Esophagus muscularis mucosa (tissue), 4 donors: ENCODE measurements around the gene FZD2.

Source experiments
- EP300 ChIP-seq: sonication (generic); formaldehyde crosslinking; IDR thresholded peaks from one replicate; pipeline ENCODE4 v1.6.1; 2017; ENCODE audit warnings: antibody characterized with exemption
- POLR2A ChIP-seq: fragments of 450-650 bp; IDR thresholded peaks from one replicate; pipeline ENCODE4 v1.6.1; 2017; ENCODE audit warnings: antibody characterized with exemption, moderate library complexity, mild to moderate bottlenecking, low read depth
- POLR2AphosphoS5 ChIP-seq, 2 donors: sonication (generic); formaldehyde crosslinking; IDR thresholded peaks; one replicate each; pipeline ENCODE4 v1.6.1; 2017; ENCODE audit warnings: antibody characterized with exemption in 2 of 2
- TF ChIP-seq, protein P1 (sequence below), 3 experiments: fragments of 200-600 bp in 2 of 3; fragments of 450-650 bp in 1 of 3; sonication (generic) in 2 of 3; IDR thresholded peaks; one replicate each; pipeline ENCODE4 v1.5.1; 2017 to 2019; ENCODE audit warnings: antibody characterized with exemption in 3 of 3, mild to moderate bottlenecking in 2 of 3, moderate library complexity in 1 of 3

GRCh38 chr17:44589316-44590071 lies 32.2 kb downstream of the FZD2 start:
- TF ChIP-seq POLR2A (no peak), POLR2AphosphoS5 (IDR thresholded peaks at IDR 0.05) (no peak), EP300 (no peak)
- TF ChIP-seq, protein P1, sequence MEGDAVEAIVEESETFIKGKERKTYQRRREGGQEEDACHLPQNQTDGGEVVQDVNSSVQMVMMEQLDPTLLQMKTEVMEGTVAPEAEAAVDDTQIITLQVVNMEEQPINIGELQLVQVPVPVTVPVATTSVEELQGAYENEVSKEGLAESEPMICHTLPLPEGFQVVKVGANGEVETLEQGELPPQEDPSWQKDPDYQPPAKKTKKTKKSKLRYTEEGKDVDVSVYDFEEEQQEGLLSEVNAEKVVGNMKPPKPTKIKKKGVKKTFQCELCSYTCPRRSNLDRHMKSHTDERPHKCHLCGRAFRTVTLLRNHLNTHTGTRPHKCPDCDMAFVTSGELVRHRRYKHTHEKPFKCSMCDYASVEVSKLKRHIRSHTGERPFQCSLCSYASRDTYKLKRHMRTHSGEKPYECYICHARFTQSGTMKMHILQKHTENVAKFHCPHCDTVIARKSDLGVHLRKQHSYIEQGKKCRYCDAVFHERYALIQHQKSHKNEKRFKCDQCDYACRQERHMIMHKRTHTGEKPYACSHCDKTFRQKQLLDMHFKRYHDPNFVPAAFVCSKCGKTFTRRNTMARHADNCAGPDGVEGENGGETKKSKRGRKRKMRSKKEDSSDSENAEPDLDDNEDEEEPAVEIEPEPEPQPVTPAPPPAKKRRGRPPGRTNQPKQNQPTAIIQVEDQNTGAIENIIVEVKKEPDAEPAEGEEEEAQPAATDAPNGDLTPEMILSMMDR (IDR thresholded peaks at IDR 0.05), result no peak
